Caco-2 (cell line): ENCODE measurements around the gene DNAJC24. TPM values are rescaled to one million over a fixed set of nuclear protein-coding genes. Genes with fewer than 3 reads are reported as not detected.

ENCODE experiments used
- BruUV-seq: library from RNA; stranded (reverse); fragments of 400-500 nt; replicated peaks from 2 replicates; lab custom pipeline; 2021; lab: Mats Ljungman, UMichigan
- CTCF ChIA-PET: fragments of 300-600 bp; sonication (Branson Sonifier 250); formaldehyde crosslinking; loops from one replicate; lab custom pipeline; 2022; ENCODE audit warnings: antibody characterized with exemption; lab: Charles Lee
- POLR2A ChIA-PET: fragments of 300-600 bp; sonication (Branson Sonifier 250); formaldehyde crosslinking; loops from one replicate; lab custom pipeline; 2022; ENCODE audit warnings: antibody characterized with exemption; lab: Charles Lee
- DNase-seq, 2 experiments: peaks; one replicate each; pipeline versions ENCODE4 v3.0.0 to v3.0.0-alpha.2; 2020 to 2022
- H3K27me3 ChIP-seq: replicated peaks from 2 replicates; pipeline ENCODE4 v1.6.0; 2011; ENCODE audit warnings: low read length; ENCODE audit not compliant: control insufficient read depth, insufficient read depth
- H3K36me3 ChIP-seq: 2 replicates; pipeline ENCODE4 v1.5.1; 2011; ENCODE audit warnings: low read length; ENCODE audit not compliant: control insufficient read depth, insufficient read depth
- H3K4me1 ChIP-seq: fragments of 250-450 bp; sonication (Bioruptor Pico); 2 replicates; pipeline ENCODE4 v1.5.1; 2020; ENCODE audit warnings: mild to moderate bottlenecking
- H3K4me3 ChIP-seq: 2 replicates; pipeline ENCODE4 v1.5.1; 2011; ENCODE audit warnings: low read depth, mild to moderate bottlenecking, control low read depth, low read length
- H3K9me3 ChIP-seq: fragments of 250-450 bp; sonication (Bioruptor Pico); 2 replicates; pipeline ENCODE4 v1.5.1; 2020; ENCODE audit warnings: mild to moderate bottlenecking, moderate library complexity
- H3K27ac Mint-ChIP-seq: one replicate; pipeline ENCODE4 v1.8.0; 2022; ENCODE audit warnings: mixed read lengths; ENCODE audit not compliant: unreplicated experiment
- H3K27me3 Mint-ChIP-seq: one replicate; pipeline ENCODE4 v1.8.0; 2022; ENCODE audit warnings: mixed read lengths; ENCODE audit not compliant: insufficient read depth, unreplicated experiment
- H3K36me3 Mint-ChIP-seq: one replicate; pipeline ENCODE4 v1.8.0; 2022; ENCODE audit warnings: mild to moderate bottlenecking, mixed read lengths; ENCODE audit not compliant: insufficient read depth, unreplicated experiment
- H3K4me1 Mint-ChIP-seq: one replicate; pipeline ENCODE4 v1.8.0; 2022; ENCODE audit warnings: low read depth, mixed read lengths; ENCODE audit not compliant: unreplicated experiment
- H3K4me3 Mint-ChIP-seq: one replicate; pipeline ENCODE4 v1.8.0; 2022; ENCODE audit warnings: mild to moderate bottlenecking, moderate library complexity, mixed read lengths; ENCODE audit not compliant: unreplicated experiment
- H3K9me3 Mint-ChIP-seq: one replicate; pipeline ENCODE4 v1.8.0; 2022; ENCODE audit warnings: mixed read lengths; ENCODE audit not compliant: unreplicated experiment
- intact Hi-C: fragments of 100-400 bp; cut with micrococcal nuclease; formaldehyde crosslinking; loops from one replicate; pipeline ENCODE4 v1.10.0; 2022; ENCODE audit not compliant: unreplicated experiment
- total RNA-seq: library from RNA; stranded (reverse); gene quantifications from 2 replicates; pipeline ENCODE4 v1.2.3, GENCODE V29; 2022
- TF ChIP-seq, protein P1 (sequence below), 2 experiments: fragments of 200-600 bp in 1 of 2; IDR thresholded peaks; 1 replicate in 1 of 2; 2 replicates in 1 of 2; pipeline versions ENCODE4 v1.5.1 to v1.8.0; 2011 to 2022; ENCODE audit warnings: antibody characterized with exemption in 1 of 2, control low read depth in 1 of 2, inconsistent platforms in 1 of 2, low read depth in 1 of 2, low read length in 1 of 2, mild to moderate bottlenecking in 1 of 2, moderate library complexity in 1 of 2; ENCODE audit not compliant: insufficient read depth in 1 of 2, severe bottlenecking in 1 of 2, unreplicated experiment in 1 of 2

Gene DNAJC24
- total RNA-seq, 1 experiment from 2014 or later = 14.8 TPM

DNA sequence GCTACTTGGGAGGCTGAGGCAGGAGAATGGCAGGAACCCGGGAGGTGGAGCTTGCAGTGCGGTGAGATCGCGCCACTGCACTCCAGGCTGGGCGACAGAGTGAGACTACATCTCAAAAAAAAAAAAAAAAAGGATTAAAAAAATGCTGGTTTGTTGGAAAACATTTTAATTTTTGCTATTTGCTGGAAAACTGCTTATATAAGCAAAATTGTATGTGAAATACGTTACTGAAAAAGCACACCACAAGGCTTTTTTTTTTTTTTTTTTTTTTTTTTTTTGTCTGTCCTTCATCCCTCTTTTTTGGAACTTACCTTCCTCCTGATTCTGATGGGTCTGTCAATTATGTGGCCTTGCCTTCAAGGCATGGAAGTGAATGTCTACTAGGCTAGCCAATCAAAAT lies 41.0 kb upstream of the DNAJC24 start:
- POLR2A ChIA-PET = no interaction called here
- H3K9me3 Mint-ChIP-seq = no peaks in the 10 kb centered on the region
- H3K27me3 Mint-ChIP-seq = peaks cover 9% of the 10 kb centered on the region
- H3K4me1 Mint-ChIP-seq = no peaks in the 10 kb centered on the region
- CTCF ChIA-PET = no interaction called here
- H3K36me3 ChIP-seq = no peaks in the 10 kb centered on the region
- H3K27me3 ChIP-seq = no peaks in the 10 kb centered on the region
- no peak overlapping the region for H3K4me3 ChIP-seq
- H3K4me3 Mint-ChIP-seq = no peak overlapping the region
- no peak for DNase-seq
- BruUV-seq = no TSS peak
- H3K4me1 ChIP-seq = no peaks in the 10 kb centered on the region
- H3K36me3 Mint-ChIP-seq = no peaks in the 10 kb centered on the region
- TF ChIP-seq, protein P1, sequence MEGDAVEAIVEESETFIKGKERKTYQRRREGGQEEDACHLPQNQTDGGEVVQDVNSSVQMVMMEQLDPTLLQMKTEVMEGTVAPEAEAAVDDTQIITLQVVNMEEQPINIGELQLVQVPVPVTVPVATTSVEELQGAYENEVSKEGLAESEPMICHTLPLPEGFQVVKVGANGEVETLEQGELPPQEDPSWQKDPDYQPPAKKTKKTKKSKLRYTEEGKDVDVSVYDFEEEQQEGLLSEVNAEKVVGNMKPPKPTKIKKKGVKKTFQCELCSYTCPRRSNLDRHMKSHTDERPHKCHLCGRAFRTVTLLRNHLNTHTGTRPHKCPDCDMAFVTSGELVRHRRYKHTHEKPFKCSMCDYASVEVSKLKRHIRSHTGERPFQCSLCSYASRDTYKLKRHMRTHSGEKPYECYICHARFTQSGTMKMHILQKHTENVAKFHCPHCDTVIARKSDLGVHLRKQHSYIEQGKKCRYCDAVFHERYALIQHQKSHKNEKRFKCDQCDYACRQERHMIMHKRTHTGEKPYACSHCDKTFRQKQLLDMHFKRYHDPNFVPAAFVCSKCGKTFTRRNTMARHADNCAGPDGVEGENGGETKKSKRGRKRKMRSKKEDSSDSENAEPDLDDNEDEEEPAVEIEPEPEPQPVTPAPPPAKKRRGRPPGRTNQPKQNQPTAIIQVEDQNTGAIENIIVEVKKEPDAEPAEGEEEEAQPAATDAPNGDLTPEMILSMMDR (IDR thresholded peaks at IDR 0.05; ENCODE audit: insufficient read depth in 1 of 2, low read depth in 1 of 2, low read length in 1 of 2, severe bottlenecking in 1 of 2, unreplicated experiment in 1 of 2) = no peak
- no peaks in the 10 kb centered on the region; the same call in 1 of the 2 replicates for H3K9me3 ChIP-seq
- H3K27ac Mint-ChIP-seq = no peak overlapping the region
- intact Hi-C loops = no loop called here

DNA sequence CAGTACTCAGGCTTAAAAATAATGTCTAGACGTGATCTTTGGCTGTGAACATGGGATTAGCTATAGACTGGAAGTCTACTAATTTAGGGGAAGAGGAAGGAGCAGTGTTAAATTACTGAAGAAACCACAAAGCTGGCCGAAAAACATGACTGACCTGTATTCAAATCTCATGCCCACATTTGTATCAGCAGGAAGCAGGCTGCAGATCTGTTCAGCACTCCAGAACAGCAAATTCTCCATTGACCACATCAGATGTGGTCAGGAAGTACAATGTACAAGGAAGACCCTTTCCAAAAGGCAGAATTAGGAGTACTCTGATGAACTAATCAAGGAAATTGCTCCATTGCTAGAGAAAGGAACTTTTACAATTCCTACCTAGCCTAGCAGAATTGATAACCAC lies 31.9 kb upstream of the DNAJC24 start:
- no peaks in the 10 kb centered on the region for H3K36me3 Mint-ChIP-seq
- H3K27ac Mint-ChIP-seq = no peak overlapping the region
- no peak overlapping the region for H3K4me3 Mint-ChIP-seq
- TF ChIP-seq, protein P1 (IDR thresholded peaks at IDR 0.05; ENCODE audit: insufficient read depth in 1 of 2, low read depth in 1 of 2, low read length in 1 of 2, severe bottlenecking in 1 of 2, unreplicated experiment in 1 of 2) = no peak
- Histone ChIP-seq H3K9me3 (peaks cover 3% of the 10 kb centered on the region; the same call in 1 of the 2 replicates), H3K36me3 (no peaks in the 10 kb centered on the region), H3K4me1 (no peaks in the 10 kb centered on the region), H3K27me3 (no peaks in the 10 kb centered on the region; the same call in 1 of the 2 replicates), H3K4me3 (no peak overlapping the region)
- H3K27me3 Mint-ChIP-seq = peaks cover 9% of the 10 kb centered on the region
- DNase-seq = no peak
- ChIA-PET POLR2A (no interaction called here), CTCF (no interaction called here)
- intact Hi-C loops = no loop called here
- H3K4me1 Mint-ChIP-seq = no peaks in the 10 kb centered on the region
- H3K9me3 Mint-ChIP-seq = peaks cover 7% of the 10 kb centered on the region
- no TSS peak for BruUV-seq

DNA sequence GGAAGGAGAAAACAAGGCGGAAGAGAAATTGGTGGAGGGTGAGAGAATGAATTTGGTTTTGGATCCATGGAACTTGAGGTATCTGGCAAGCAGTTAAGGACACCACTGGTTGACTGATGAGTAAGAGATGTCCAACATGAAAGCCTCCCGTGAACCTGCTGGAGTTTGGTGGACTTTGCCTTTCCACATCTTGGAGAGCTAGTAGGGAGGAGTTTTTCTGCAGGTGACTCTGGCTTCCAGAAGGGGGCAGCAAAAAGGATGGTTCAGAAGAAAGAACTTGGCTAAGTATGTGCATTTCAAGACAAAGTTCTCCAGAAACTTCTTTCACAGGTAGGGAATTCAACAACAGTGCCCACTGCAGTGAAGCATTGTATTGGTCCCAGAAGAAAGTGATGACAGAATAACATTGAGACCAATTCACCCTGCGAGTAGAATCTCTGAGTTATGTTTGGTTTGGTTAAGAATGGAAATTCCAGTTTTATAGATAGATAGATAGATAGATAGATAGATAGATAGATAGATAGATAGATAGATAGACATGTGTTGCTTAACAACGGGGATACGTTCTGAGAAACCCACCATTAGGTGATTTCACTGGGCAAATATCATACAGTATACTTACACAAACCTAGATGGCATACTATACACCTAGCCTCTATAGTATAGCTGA lies 28.6 kb upstream of the DNAJC24 start:
- BruUV-seq = no TSS peak
- Mint-ChIP-seq H3K4me3 (no peak overlapping the region), H3K4me1 (no peaks in the 10 kb centered on the region), H3K36me3 (no peaks in the 10 kb centered on the region), H3K9me3 (peaks cover 2% of the 10 kb centered on the region), H3K27ac (no peak overlapping the region), H3K27me3 (peaks cover 6% of the 10 kb centered on the region)
- peak in 1 of 2 experiments; percentile 52 for DNase-seq
- TF ChIP-seq, protein P1 (IDR thresholded peaks at IDR 0.05; ENCODE audit: insufficient read depth in 1 of 2, low read depth in 1 of 2, low read length in 1 of 2, severe bottlenecking in 1 of 2, unreplicated experiment in 1 of 2) = peak; percentile 45 to 57
- Histone ChIP-seq H3K9me3 (no peaks in the 10 kb centered on the region), H3K36me3 (no peaks in the 10 kb centered on the region), H3K4me1 (no peaks in the 10 kb centered on the region), H3K4me3 (no peak overlapping the region), H3K27me3 (no peaks in the 10 kb centered on the region; the same call in 1 of the 2 replicates)
- CTCF ChIA-PET = interaction anchor here (0.5 to 1.5 kb wide), 3 partner anchors 19 to 56 kb away, joined by 3 to 4 read pairs (median 3); no protein-coding TSS in a partner anchor
- POLR2A ChIA-PET = no interaction called here
- intact Hi-C loops = loop anchor here (1.0 to 2.0 kb wide), 2 partner anchors 46 to 100 kb away; no protein-coding TSS in a partner anchor
